Measurements from ENCODE around the gene ITK.
"Not testable (repeated sequence)": the region's sequence is repeated elsewhere in the genome, so short reads cannot be mapped to it uniquely, and the experiment has no call there.

Gene ITK

GRCh38 chr5:157175071-157175612 is 5.5 kb upstream of the ITK start:
- DNase-seq (ENCODE audit: low read depth, low spot score) = no peak
- POLR2A ChIA-PET = no interaction called here
- H3K4me3 ChIP-seq (ENCODE audit: low read depth, low read length) = no peak overlapping the region
- TF ChIP-seq, protein P1, sequence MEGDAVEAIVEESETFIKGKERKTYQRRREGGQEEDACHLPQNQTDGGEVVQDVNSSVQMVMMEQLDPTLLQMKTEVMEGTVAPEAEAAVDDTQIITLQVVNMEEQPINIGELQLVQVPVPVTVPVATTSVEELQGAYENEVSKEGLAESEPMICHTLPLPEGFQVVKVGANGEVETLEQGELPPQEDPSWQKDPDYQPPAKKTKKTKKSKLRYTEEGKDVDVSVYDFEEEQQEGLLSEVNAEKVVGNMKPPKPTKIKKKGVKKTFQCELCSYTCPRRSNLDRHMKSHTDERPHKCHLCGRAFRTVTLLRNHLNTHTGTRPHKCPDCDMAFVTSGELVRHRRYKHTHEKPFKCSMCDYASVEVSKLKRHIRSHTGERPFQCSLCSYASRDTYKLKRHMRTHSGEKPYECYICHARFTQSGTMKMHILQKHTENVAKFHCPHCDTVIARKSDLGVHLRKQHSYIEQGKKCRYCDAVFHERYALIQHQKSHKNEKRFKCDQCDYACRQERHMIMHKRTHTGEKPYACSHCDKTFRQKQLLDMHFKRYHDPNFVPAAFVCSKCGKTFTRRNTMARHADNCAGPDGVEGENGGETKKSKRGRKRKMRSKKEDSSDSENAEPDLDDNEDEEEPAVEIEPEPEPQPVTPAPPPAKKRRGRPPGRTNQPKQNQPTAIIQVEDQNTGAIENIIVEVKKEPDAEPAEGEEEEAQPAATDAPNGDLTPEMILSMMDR (IDR thresholded peaks at IDR 0.05; ENCODE audit: insufficient read depth, low read length, missing control alignments) = no peak
- CTCF ChIA-PET = interaction anchor here (1.6 to 2.9 kb wide), 2 partner anchors 8 to 26 kb away, joined by 3 to 11 read pairs; no protein-coding TSS in a partner anchor

DNA sequence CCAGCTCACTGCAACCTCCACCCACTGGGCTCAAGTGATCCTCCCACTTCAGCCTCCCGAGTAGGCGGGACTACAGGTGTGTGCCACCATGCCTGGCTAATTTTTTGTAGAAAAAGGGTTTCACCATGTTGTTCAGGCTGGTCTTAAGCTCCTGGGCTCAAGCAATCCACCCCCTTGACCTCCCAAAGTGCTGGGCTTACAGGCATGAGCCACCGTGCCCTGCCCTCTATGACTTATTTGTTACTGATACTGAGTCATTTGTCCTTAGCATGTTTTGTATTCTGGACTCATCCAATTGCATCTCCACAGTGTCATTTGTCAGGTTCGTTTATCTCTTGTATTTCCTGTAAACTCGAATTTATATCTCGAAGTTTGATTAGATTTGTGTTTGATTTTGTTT is 2.7 kb upstream of the ITK start:
- H3K4me3 ChIP-seq (ENCODE audit: low read depth, low read length) = no peak overlapping the region
- ChIA-PET CTCF (no interaction called here), POLR2A (no interaction called here)
- no peak for DNase-seq (ENCODE audit: low read depth, low spot score)
- TF ChIP-seq, protein P1 (IDR thresholded peaks at IDR 0.05; ENCODE audit: insufficient read depth, low read length, missing control alignments) = no peak

DNA sequence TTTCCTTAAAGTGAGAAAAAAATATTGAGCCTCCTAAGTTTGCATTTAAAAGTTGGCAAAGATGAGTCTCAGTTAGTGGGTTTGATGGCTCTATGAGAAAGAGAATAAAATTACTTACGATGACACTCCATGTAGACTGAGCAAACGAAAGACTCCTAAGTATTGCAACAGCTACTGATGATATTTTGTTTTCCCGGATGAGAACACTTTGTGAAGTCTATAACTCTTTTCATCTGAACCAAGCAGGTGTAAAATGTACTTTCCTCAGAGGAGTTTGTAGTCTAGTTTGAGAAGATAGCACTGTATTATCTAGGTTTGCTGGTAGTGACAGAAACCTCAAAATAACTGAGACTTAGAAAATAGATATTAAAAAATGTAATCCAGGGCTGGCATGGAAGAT is 1.7 kb upstream of the ITK start:
- ChIA-PET POLR2A (no interaction called here), CTCF (no interaction called here)
- TF ChIP-seq, protein P1 (IDR thresholded peaks at IDR 0.05; ENCODE audit: insufficient read depth, low read length, missing control alignments) = no peak
- DNase-seq (ENCODE audit: low read depth, low spot score) = no peak
- H3K4me3 ChIP-seq (ENCODE audit: low read depth, low read length) = no peak overlapping the region

GRCh38 chr5:157182143-157182757 is 1.6 kb downstream of the ITK start:
- no peak overlapping the region for H3K4me3 ChIP-seq (ENCODE audit: low read depth, low read length)
- ChIA-PET CTCF (interaction anchor here (0.7 to 0.8 kb wide), 2 partner anchors 34 to 59 kb away, joined by 3 read pairs; no protein-coding TSS in a partner anchor), POLR2A (no interaction called here)
- no peak for DNase-seq (ENCODE audit: low read depth, low spot score)
- TF ChIP-seq, protein P1 (IDR thresholded peaks at IDR 0.05; ENCODE audit: insufficient read depth, low read length, missing control alignments) = no peak

GRCh38 chr5:157184117-157184670 is 3.6 kb downstream of the ITK start:
- TF ChIP-seq, protein P1 (IDR thresholded peaks at IDR 0.05; ENCODE audit: insufficient read depth, low read length, missing control alignments) = no peak
- ChIA-PET POLR2A (no interaction called here), CTCF (interaction anchor here (0.7 kb wide), 1 partner anchor 17 kb away, joined by 3 read pairs; no protein-coding TSS in a partner anchor)
- DNase-seq (ENCODE audit: low read depth, low spot score) = no peak
- H3K4me3 ChIP-seq (ENCODE audit: low read depth, low read length) = no peak overlapping the region

GRCh38 chr5:157185122-157185521 is 4.5 kb downstream of the ITK start:
- CTCF ChIA-PET; POLR2A ChIA-PET; DNase-seq (ENCODE audit: low read depth, low spot score); H3K4me3 ChIP-seq (ENCODE audit: low read depth, low read length): not testable (repeated sequence)
